Prostate gland (tissue), 2 donors: Measurements from ENCODE around the gene CRKL.
"Not testable (repeated sequence)": the region's sequence is repeated elsewhere in the genome, so short reads cannot be mapped to it uniquely, and the experiment has no call there.

ENCODE experiments used
- CTCF ChIP-seq, 4 experiments: fragments of 200-600 bp in 2 of 4; fragments of 450-650 bp in 2 of 4; sonication (generic) in 2 of 4; IDR thresholded peaks; 1 replicate in 3 of 4; 2 replicates in 1 of 4; pipeline ENCODE4 v1.5.1; 2016 to 2019; ENCODE audit warnings: antibody characterized with exemption in 4 of 4, mild to moderate bottlenecking in 2 of 4, moderate library complexity in 2 of 4
- POLR2A ChIP-seq: fragments of 450-650 bp; IDR thresholded peaks from one replicate; pipeline ENCODE4 v1.6.1; 2016; ENCODE audit warnings: antibody characterized with exemption, mild to moderate bottlenecking
- POLR2AphosphoS5 ChIP-seq: sonication (generic); formaldehyde crosslinking; IDR thresholded peaks from one replicate; pipeline ENCODE4 v1.6.1; 2017; ENCODE audit warnings: antibody characterized with exemption

DNA sequence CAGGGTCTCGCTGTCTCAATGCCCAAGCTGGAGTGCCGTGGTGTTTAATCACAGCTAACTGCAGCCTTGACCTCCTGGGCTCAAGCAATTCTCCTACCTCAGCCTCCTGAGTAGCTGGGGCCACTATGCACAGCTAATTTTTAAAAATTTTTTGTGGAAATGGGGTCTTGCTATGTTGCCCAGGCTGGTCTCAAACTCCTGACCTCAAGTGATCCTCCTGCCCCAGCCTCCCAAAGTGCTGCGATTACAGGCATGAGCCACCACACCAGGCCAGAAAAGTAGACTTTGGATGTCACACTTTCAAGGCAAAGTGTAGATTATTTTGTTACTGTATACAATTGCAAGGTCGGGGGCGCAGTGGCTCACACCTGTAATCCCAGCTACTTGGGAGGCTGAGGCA is 8.5 kb upstream of the CRKL start:
- TF ChIP-seq CTCF (IDR thresholded peaks at IDR 0.05); POLR2A; POLR2AphosphoS5: not testable (repeated sequence)
